HG03521 (cell line): ENCODE measurements around the gene CRIP1.

ENCODE experiments used
- ATAC-seq: cut with Tn5 transposase; IDR thresholded peaks from one replicate; pipeline ENCODE4 v1.9.1; 2021; ENCODE audit warnings: mild to moderate bottlenecking, moderate library complexity; ENCODE audit not compliant: unreplicated experiment

CRIP1 gene

GRCh38 chr14:105492031-105492970 lies 5.6 kb downstream of the CRIP1 start:
- no peak for ATAC-seq

- no peak for ATAC-seq
Observed at GRCh38 chr14:105492971-105493871, 6.5 kb downstream of the CRIP1 start.

- ATAC-seq, result no peak
Observed at GRCh38 chr14:105493921-105494605, 7.4 kb downstream of the CRIP1 start.

- ATAC-seq, result no peak
Observed at GRCh38 chr14:105494606-105494929, 7.9 kb downstream of the CRIP1 start.

- no peak for ATAC-seq
Observed at GRCh38 chr14:105495101-105495989, 8.7 kb downstream of the CRIP1 start.

- ATAC-seq, result no peak
Observed at GRCh38 chr14:105495990-105496830, 9.5 kb downstream of the CRIP1 start.

- no peak for ATAC-seq
Observed at GRCh38 chr14:105496831-105497591, 10.3 kb downstream of the CRIP1 start.

GRCh38 chr14:105497671-105498429 lies 11.2 kb downstream of the CRIP1 start:
- ATAC-seq, result no peak

- ATAC-seq, result no peak
Observed at GRCh38 chr14:105498430-105499255, 12.0 kb downstream of the CRIP1 start.

- ATAC-seq, result no peak
Observed at GRCh38 chr14:105499256-105500035, 12.8 kb downstream of the CRIP1 start.

GRCh38 chr14:105500036-105500725 lies 13.5 kb downstream of the CRIP1 start:
- no peak for ATAC-seq

- no peak for ATAC-seq
Observed at GRCh38 chr14:105500726-105501101, 14.0 kb downstream of the CRIP1 start.

GRCh38 chr14:105501504-105502291 lies 15.0 kb downstream of the CRIP1 start:
- no peak for ATAC-seq

GRCh38 chr14:105502446-105503295 lies 16.0 kb downstream of the CRIP1 start:
- no peak for ATAC-seq
